ENCODE measurements around the gene AKAP7.

Gene AKAP7

DNA sequence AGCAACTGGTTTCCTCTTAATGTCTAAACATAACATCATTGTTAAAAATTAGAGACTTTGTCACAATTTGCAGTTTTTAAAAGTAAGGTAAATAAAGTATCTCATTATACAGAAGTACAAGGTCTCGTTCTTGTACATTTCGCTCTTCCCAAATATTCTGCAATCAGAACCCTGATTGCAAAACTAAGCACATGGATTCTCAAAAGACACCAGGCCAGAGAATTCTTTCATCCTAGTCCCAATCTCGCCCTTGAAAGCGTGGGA lies 355 bp upstream of the AKAP7 start:
- DNase-seq = no peak

GRCh38 chr6:131136021-131136786 lies 937 bp downstream of the AKAP7 start:
- no peak for DNase-seq

GRCh38 chr6:131139599-131139998 lies 4.3 kb downstream of the AKAP7 start:
- no peak for DNase-seq

- no peak for DNase-seq
Measured at GRCh38 chr6:131143319-131143718, 8.1 kb downstream of the AKAP7 start.

DNA sequence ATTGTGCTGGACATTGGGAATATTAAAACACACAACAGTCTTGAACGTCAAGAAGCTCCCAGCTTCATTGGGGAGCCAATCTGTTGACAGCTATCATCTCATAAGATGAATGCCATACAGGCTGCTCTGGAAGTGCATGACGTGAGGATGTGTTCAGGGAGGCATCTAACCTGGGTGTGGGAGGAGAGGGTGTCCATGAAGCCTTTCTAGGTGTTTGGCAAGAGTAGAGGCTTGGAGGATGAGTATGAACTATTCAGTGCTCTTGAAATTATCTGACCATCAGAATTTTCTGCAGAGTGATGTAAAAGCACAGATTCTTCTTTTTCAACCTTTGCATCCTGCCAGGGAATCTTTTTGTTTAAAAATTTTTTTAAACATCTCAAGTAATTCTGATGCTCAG lies 11.6 kb downstream of the AKAP7 start:
- DNase-seq = no peak

- DNase-seq = no peak
Measured at GRCh38 chr6:131156411-131156810, 21.1 kb downstream of the AKAP7 start.

- no peak for DNase-seq
Measured at GRCh38 chr6:131159578-131159977, 24.3 kb downstream of the AKAP7 start.

DNA sequence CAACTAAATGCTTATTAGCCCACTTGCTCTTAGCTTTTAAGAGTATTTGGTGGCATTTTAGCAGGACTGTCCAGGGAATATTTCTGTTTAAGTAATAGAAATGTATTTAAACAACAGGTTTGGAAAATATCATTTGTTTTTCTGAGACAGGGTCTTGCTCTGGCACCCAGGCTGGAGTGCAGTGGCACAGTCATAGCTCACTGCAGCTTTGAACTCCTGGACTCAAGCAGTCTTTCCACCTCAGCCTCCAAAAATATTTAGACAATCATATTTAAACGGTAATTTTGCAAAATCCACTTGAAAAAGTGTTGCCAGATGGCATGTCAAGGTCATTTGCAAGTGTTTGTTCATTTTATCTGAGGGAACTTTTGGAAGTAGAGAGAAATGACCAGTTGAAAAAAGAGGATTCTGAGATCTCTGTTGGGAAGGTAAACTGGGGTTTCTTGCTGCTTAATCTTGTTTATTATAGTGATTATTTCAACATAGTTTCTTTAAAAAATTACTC lies 25.0 kb downstream of the AKAP7 start:
- no peak for DNase-seq

DNA sequence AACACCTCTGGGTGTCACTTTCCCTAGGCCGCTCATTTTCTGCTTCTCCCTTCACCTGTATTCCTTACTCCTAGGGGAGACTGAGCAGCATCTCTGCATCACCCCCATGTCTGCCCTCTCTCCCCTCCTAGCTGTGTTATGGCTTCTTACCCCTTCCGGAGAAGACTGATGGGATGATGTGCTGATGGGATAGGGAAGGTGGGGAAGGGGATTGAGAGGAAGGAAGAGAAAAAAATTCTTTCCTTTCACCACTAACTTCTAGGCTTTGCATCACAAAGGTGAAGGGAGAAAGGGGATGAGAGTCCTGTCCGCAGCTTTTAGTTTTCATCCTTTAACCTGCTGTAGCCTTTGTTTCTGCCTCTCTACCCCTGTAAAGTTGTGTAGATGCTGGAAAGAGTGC lies 26.7 kb downstream of the AKAP7 start:
- DNase-seq = no peak

DNA sequence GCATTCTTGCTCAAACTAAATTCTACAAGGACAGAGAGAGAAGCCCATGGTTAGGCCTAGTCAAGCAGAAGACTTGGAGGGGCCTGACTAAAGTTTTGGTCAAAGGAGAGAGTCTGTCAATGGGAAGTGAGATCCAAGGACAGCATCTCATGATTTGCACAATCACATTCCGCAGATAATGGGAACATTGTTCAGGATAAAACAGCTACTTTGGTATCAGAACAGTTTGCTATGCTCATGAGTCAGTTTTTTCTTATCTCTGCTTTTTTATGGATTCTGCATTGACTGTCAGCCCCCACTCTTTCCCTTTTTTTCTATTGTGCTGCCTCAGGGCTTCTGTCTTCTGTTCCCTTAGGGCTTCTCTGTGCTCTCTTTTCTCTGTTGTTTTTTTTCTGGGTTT lies 28.6 kb downstream of the AKAP7 start:
- DNase-seq = no peak

DNA sequence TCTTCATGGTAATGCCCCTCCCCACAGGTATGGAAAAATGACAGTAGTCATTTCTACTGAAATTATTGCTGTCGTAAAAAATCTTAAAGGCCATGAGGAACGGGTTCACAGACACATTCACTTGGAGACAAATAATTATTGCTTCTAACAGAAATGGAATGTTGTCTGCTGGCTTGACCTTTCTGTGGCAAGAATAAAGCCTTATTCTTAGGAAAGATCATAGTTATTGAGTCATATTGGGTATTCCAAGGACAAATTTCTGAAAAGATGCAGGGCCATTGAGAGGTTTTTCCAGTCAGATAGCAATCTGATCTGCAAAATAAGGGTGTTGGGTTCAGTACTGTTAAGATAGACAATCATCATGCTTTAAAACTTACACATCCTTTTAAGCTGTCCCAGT lies 29.2 kb downstream of the AKAP7 start:
- DNase-seq = no peak

DNA sequence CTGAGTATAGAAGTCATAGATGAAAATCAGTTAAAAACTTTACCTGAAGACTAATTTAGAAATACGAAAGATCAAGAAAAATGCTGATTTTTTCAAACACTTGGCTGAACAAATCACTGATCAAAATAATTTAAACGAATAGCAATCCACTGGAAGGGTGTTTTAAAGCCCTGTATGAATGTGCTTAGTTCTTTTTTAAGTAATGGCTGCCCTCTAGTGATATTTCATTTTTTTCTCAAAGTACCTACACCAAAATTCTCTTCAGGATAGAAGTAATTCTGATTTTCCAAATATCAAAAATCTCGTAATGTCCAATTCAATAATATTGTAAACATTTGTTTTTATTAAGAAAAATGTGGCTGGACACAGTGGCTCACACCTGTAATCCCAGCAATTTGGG lies 32.5 kb downstream of the AKAP7 start:
- no peak for DNase-seq

DNA sequence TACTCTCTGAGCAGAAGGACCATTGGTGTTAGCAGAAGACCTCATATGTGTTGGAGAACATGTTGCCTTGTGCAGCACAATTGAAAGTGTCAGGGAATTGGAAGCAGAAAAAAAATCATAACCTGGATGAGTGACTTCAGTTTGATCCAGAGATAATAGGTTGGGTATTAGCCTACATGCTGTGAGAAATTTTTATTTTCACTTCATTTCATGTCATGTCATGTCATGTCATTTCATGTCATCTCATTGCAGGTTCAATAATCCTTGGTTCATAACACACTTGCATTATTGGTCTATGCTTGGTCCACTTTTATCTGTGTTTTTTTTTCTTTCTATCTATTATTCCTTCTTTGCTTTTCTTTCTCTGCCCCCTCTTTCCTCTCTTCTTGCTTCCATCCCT lies 34.3 kb downstream of the AKAP7 start:
- DNase-seq = no peak

GRCh38 chr6:131172222-131172621 lies 37.0 kb downstream of the AKAP7 start:
- DNase-seq = no peak

- DNase-seq = no peak
Measured at GRCh38 chr6:131173680-131174079, 38.4 kb downstream of the AKAP7 start.

DNA sequence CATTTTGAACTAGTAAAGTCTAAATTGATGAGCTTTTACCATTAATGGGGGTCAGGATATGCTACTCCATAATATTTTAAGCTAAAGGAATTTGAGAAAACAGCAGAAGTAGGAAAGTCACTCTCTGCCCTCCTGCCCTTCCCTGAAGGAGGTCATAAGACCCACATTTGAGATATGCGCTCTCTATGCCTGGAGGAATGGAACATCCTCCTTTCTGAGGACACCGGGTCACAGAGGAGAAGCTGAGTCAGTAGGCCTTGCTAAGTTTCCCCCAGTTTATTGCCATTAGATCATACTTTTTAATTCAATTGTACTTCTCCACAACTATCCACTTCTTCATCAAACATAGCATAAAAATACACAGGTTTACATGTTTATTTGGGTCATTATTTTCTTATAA lies 40.3 kb downstream of the AKAP7 start:
- DNase-seq = no peak

GRCh38 chr6:131177996-131178395 lies 42.7 kb downstream of the AKAP7 start:
- no peak for DNase-seq

- DNase-seq = no peak
Measured at GRCh38 chr6:131182991-131183425, 47.7 kb downstream of the AKAP7 start.

- DNase-seq = no peak
Measured at GRCh38 chr6:131183427-131184095, 48.3 kb downstream of the AKAP7 start.

DNA sequence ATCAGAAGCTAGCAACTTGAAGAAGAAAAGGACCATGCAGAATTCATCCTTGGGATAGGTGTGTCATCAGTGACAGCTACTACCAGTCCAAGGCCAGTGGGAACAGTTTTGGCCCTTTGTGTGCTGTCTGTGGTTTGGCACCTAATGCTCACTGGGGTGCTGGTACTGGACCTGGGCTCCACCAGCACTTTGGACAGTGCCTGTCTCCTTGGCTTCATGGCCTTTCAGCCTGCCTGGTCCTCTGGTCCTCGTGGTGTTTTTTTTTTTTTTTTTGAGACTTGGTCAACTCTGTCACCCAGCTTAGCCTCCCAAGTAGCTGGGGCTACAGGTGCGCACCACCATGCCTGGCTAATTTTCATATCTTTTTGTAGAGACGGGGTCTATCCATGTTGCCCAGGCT lies 56.3 kb downstream of the AKAP7 start:
- DNase-seq = no peak

GRCh38 chr6:131197716-131198115 lies 62.4 kb downstream of the AKAP7 start:
- DNase-seq = no peak

DNA sequence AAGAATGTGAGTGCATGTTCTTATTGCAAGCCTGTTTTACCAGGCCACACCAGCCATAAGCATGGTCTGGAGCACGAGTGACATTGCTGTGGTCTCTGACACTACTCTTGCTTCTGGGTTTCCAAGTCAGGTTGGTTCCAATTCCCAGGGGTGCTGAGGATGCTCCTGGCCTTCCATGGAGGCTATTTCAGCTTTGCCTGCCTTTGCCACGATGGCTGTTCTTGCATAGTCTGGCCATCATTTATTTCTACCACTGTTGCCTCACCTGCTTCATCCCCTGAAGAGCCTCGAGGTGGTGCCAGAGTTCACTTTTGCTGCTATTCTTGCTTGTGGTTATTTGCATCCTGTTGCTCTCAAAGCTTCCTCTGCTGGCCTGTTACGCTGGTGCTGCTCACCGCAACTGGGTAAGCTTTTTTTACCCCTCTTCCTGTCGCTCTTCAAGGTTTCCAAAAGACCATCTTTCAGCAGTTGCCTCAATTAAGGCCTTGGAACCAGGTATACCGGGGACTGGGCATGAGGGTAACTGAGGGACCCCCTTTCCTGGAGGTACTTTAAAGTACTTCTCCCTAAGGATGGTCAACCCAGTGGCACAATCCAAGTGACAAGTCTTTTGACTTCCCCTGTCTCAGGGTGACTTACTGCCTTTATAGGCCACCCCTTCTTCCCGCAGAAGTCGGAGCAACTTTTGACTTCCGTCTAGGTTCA lies 64.5 kb downstream of the AKAP7 start:
- peak; percentile 70 for DNase-seq

DNA sequence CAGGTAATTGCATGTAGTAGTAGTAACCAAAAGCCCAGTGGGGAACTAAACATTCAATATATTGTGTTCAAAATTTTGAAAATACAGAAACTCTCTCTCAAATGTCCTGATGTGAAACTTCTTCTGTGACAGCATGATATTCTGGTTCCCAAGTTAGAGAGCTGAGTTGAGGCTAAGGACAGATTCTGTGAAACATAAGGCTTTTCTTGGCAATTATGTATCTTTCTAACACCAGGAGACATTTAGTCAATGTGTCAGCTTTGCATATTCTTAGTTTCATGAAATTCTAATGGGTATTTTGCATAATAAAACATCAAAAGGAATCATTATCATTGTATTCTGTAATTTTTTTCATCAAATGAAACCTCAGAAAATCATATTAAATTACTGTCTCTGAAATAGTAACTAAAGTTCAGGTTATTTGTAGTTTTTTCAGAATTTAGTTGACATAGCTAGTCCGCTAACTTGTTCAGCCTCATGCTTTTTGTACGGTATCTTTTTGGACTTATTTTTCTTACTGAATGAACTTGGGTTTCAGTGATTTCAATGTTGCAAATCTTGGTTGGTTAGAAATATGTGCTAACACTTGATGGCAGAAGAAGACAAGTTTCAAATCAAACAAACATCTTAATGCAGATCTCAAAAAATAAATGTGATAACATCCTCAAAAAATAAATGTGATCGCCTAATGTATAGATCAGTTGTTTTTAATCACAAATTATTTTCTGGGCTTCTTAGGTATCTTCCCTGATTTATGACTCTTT lies 70.4 kb downstream of the AKAP7 start:
- DNase-seq = no peak
